Breast epithelium (tissue), 3 donors: ENCODE data around the gene ALOXE3.

ENCODE experiments used
- CTCF ChIP-seq, 3 donors: fragments of 450-650 bp; IDR thresholded peaks; one replicate each; pipeline ENCODE4 v1.5.1; 2016 to 2017; ENCODE audit warnings: antibody characterized with exemption in 3 of 3, mild to moderate bottlenecking in 3 of 3, moderate library complexity in 3 of 3
- POLR2A ChIP-seq: fragments of 450-650 bp; IDR thresholded peaks from one replicate; pipeline ENCODE4 v1.6.1; 2016; ENCODE audit warnings: antibody characterized with exemption, mild to moderate bottlenecking, moderate library complexity
- POLR2AphosphoS5 ChIP-seq, 3 donors: sonication (generic); formaldehyde crosslinking; IDR thresholded peaks; one replicate each; pipeline ENCODE4 v1.6.1; 2017; ENCODE audit warnings: antibody characterized with exemption in 3 of 3

- no peak for TF ChIP-seq CTCF (IDR thresholded peaks at IDR 0.05)
- TF ChIP-seq POLR2A = no peak
- TF ChIP-seq POLR2AphosphoS5 (IDR thresholded peaks at IDR 0.05) = no peak
Measured at GRCh38 chr17:8160224-8160577, 41.9 kb upstream of the ALOXE3 start.
